ENCODE data around the gene NKX6-2.

The NKX6-2 gene

DNA sequence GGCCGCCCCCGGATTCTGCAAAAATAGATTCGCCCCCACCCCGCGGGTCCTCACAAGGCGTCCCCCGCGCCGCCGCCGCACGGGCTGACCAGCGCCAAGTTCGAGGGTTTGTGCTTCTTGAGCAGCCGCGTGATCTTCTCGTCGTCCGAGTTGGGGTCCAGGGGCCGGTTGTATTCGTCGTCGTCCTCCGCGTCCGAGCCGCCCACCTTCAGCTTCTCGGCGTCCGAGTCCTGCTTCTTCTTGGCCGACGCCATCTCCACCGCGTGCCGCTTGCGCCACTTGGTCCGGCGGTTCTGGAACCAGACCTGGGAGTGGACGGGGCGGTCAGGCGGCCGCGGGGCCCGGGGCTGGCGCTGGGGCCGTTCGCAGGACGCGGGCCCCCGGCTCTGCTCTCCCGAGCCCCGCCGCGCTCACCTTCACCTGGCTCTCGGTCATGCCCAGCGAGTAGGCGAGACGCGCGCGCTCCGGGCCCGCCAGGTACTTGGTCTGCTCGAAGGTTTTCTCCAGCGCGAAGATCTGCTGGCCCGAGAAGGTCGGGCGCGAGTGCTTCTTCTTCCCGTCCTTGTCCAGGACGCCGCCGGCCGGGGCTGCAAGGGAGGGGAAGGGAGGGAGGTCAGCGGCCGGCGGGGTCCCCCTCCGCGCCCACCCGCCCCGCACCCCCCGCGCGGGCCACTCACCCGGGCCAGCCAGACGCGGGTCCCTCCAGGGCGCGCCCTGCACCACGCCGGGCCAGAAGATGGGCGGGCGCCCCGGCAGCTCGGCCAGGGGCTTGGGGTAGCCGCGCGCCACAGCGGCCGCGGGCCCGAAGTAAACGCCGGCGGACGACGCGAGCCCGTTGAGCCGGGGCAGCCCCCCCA, 853 bp downstream of the NKX6-2 start:
- H3K4me3 ChIP-seq (ENCODE audit: low read depth, low read length): no peak overlapping the region
- TF ChIP-seq, protein P1, sequence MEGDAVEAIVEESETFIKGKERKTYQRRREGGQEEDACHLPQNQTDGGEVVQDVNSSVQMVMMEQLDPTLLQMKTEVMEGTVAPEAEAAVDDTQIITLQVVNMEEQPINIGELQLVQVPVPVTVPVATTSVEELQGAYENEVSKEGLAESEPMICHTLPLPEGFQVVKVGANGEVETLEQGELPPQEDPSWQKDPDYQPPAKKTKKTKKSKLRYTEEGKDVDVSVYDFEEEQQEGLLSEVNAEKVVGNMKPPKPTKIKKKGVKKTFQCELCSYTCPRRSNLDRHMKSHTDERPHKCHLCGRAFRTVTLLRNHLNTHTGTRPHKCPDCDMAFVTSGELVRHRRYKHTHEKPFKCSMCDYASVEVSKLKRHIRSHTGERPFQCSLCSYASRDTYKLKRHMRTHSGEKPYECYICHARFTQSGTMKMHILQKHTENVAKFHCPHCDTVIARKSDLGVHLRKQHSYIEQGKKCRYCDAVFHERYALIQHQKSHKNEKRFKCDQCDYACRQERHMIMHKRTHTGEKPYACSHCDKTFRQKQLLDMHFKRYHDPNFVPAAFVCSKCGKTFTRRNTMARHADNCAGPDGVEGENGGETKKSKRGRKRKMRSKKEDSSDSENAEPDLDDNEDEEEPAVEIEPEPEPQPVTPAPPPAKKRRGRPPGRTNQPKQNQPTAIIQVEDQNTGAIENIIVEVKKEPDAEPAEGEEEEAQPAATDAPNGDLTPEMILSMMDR (IDR thresholded peaks at IDR 0.05; ENCODE audit: control insufficient read depth, extremely low read depth, insufficient read depth): no peak
- no peak for DNase-seq (ENCODE audit: low read depth)

DNA sequence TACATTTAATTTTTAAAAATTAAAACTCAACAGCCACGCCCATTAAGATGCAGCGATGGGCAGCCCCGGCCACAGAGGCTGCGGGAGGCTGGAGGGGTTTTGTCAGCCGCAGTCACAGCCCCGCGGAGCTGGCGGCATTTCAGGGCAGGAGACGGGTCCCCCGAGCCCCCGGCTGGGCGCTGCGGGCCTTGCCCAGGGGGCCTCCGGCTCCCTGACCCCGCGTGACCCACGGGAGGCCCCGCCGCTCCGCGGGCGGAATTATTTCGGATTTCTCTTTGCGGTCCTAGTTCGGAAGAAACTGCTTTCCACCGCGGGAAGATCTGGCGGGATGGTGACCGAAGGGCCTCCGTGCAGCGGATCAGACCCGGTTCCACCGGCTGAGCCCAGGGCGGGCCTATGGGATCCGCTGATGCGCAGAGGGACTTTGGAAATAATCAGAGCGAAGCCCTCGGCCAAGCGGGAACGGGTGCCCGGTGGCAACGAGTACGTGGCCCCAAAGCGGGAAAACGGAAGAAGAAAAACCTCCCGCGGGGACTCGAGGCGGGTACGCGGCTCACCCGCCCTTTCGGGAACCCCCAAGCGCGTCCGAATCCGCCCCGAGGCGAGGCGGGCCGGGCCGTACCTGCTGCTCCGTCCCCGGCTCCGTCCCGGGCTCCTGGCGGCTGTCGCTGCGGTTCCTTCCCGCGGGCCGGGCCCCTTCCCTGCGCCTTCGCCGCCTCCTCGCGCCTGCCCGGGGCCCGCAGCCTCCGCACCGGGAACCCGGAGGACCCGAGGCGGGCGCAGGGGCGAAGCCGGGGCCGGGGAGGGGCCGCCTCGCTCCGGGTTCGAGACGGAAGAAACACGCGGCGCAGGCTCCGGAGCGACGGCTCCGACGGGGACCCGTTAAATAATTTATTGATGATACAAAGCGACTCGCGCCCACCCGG, 1.7 kb downstream of the NKX6-2 start:
- no peak for DNase-seq (ENCODE audit: low read depth)
- TF ChIP-seq, protein P1 (IDR thresholded peaks at IDR 0.05; ENCODE audit: control insufficient read depth, extremely low read depth, insufficient read depth): no peak
- H3K4me3 ChIP-seq (ENCODE audit: low read depth, low read length): no peak overlapping the region

DNA sequence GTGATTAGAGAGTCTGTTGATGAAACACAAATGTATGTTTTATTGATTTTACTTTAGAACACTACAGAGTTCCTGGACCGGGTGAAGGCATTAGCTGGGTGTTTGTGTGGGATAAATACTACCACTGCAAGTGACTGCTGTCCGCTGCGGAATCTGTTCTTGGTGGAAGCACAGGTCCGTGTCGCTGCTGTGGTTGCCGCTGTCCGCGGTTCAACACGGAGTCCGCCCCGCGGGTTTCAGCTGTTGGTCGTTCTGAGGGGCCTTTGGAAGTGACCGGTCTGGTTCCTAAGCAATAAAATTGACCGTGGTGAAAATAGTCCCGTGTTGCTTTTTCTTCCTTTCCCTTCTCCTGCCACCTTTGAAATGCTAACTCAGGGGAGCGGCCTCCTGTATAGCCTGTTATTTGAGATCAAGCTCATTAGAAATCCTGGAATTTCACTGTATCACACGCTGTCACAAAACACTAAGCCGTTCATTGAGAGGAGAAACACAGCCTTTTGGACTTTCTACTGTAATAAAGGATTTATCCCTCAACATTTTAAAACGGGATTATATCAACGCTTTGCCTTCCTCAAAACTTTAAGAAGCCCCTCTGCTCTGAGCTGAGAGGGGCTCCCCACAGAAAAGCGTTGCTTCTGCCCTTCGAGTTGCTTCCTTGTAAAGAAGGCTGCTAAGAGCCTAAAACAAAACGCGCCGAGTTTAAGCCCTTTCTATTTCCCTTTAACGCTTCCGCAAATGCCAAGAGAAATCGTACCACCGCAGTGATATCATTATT, 2.6 kb downstream of the NKX6-2 start:
- no peak overlapping the region for H3K4me3 ChIP-seq (ENCODE audit: low read depth, low read length)
- TF ChIP-seq, protein P1 (IDR thresholded peaks at IDR 0.05; ENCODE audit: control insufficient read depth, extremely low read depth, insufficient read depth): no peak
- no peak for DNase-seq (ENCODE audit: low read depth)

DNA sequence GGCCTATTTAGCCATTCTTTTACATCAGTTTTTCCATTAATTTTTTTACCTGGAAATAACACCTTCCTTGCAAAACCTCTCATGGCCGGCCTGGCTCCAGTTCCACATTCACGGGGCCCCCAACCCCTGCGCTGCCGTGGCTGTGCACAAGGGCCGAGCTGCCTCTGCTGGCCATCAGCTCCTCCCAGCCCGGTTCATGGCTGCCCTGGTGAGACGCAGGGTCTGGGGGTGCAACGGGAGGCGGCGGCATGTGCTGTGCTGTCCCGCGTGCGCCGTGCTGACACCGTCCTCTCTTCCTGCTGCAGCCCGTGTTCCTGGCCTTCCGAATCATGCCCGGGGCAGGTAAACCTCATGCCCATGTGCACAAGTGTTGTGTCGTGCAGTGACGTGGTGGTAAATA, 4.4 kb downstream of the NKX6-2 start:
- H3K4me3 ChIP-seq (ENCODE audit: low read depth, low read length): no peak overlapping the region
- DNase-seq (ENCODE audit: low read depth): no peak
- TF ChIP-seq, protein P1 (IDR thresholded peaks at IDR 0.05; ENCODE audit: control insufficient read depth, extremely low read depth, insufficient read depth): no peak

DNA sequence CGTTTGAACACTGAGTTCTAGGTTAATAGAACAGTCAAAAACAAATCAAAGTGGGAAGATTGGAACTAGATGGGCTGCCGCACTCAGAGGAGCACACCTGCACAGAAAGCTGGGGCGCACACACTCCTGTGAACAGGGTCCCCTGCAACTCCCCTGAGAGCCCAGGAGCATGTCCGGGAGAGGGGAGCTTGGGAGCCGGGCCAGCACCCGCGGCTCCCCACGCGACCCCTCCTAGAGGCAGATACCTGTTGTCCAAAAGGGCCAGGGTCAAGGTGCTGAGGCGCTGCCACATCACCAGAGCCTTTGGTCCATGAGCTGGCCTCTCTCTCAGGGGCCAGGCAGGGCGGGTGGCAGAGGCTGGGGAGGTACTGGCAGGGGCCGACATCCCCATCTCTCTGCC, 5.6 kb downstream of the NKX6-2 start:
- TF ChIP-seq, protein P1 (IDR thresholded peaks at IDR 0.05; ENCODE audit: control insufficient read depth, extremely low read depth, insufficient read depth): no peak
- no peak for DNase-seq (ENCODE audit: low read depth)
- H3K4me3 ChIP-seq (ENCODE audit: low read depth, low read length): no peak overlapping the region

DNA sequence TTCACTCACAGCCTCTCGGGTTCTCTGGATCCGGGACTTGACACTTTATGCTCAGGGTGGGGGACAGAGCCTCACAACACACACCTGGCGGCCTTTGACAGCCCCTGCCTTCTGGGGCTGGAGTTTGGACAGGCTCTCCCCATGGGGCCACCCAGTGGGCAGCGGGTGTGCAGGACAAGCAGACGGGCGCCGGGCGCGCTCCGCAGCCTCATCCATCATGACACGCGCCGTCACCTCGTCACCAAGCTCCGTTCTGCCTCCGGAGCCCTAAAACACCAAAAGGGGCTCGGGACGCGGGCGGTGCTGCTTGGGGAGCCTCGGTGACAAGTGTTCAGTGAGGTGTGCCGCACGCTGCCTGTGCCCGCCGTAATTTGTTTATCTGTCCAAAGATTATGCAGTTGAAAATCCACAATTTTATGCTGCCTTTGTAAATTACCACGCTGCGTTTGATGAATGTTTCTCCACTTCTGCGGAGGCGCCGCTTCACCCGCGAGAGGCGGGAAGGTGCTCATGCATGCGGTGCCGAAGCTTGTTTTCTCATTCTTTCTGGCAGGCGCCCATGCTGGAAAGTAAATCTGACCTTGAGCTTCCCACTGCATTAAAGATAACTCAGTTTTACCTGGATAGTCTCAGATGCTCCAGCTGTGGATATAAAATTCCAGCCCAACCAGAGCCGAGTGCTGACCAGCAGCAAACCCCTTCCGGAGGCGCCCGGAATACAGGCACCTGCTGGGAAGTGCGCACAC, 6.2 kb downstream of the NKX6-2 start:
- DNase-seq (ENCODE audit: low read depth): no peak
- TF ChIP-seq, protein P1 (IDR thresholded peaks at IDR 0.05; ENCODE audit: control insufficient read depth, extremely low read depth, insufficient read depth): no peak
- no peak overlapping the region for H3K4me3 ChIP-seq (ENCODE audit: low read depth, low read length)

Measured in LNCaP clone FGC (cell line).